Activated T-helper 2 cell treated with anti-CD3 and anti-CD28 coated beads, Interferon-gamma antibody, Interleukin-2, Interleukin-4, amounts not matched to agents 10 μg/mL and 5 μg/mL and 100 μg/mL, durations not matched to agents 14 hours and 24 hours and 36 hours (primary cell): Measurements from ENCODE around the gene TP73. TPM values are rescaled to one million over a fixed set of nuclear protein-coding genes. Genes with fewer than 3 reads are reported as not detected.

Experiments used
- DNase-seq: peaks from one replicate; pipeline ENCODE4 v3.0.0; 2021; ENCODE audit warnings: low spot score
- H3K27ac Mint-ChIP-seq: one replicate; pipeline ENCODE4 v1.8.0; 2021; ENCODE audit warnings: mixed read lengths
- H3K27me3 Mint-ChIP-seq: one replicate; pipeline ENCODE4 v1.8.0; 2021; ENCODE audit warnings: low read depth, mixed read lengths
- H3K36me3 Mint-ChIP-seq: one replicate; pipeline ENCODE4 v1.8.0; 2021; ENCODE audit warnings: low read depth, mixed read lengths
- H3K4me1 Mint-ChIP-seq: one replicate; pipeline ENCODE4 v1.8.0; 2021; ENCODE audit warnings: low read depth, mixed read lengths
- H3K4me3 Mint-ChIP-seq: one replicate; pipeline ENCODE4 v1.8.0; 2021; ENCODE audit warnings: low read depth, mild to moderate bottlenecking, moderate library complexity, mixed read lengths
- H3K9me3 Mint-ChIP-seq: one replicate; pipeline ENCODE4 v1.8.0; 2021; ENCODE audit warnings: mixed read lengths
- intact Hi-C: fragments of 100-400 bp; cut with micrococcal nuclease; formaldehyde crosslinking; loops from one replicate; pipeline ENCODE4 v1.15.1; 2023
- total RNA-seq: library from RNA; stranded (reverse); gene quantifications from 2 replicates; pipeline ENCODE4 v1.2.3, GENCODE V29; 2022

Gene TP73
- total RNA-seq, 1 donor from 2014 or later: 2.5 TPM

DNA sequence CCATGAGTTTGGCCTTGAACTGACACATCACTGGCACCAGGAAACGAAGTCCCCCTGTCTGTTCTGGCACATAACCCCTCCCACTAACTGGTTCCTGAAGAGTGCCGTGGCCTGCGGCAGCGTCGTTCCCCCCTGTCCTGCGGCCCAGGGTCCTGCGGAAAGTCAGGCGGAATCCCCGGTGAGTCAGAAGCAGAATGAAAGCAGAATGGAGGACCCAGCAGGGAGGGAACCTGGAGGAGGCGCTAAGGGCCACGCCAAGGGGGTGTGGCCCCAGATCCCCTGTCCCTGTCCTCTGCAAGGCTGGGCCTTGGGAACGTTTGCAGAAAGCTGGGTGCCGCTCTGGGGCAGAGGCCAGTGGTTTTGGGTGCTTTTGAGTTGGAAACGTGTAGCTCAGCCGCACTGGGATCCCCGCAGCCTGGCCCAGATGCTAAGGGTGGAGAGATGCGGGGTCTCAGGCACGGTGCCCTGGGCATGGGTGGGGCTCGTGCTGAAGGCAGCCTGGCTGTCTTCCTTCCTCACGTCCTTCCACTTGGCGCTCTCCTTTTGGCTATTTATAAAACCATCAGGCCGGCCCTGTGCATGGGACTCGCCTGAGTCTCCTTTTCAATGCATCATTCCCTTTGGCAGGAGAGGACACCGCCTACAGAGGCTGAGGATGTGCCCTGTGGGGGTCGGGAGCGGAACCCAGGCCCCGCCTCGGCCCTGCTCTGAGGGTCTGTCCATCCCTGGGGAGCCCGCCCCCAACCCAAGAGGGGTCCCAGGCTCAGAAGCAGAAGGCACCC lies 36.2 kb downstream of the TP73 start:
- no peaks in the 10 kb centered on the region for H3K27me3 Mint-ChIP-seq
- no peaks in the 10 kb centered on the region for H3K4me1 Mint-ChIP-seq
- no peak overlapping the region for H3K27ac Mint-ChIP-seq
- intact Hi-C loops: no loop called here
- H3K9me3 Mint-ChIP-seq: no peaks in the 10 kb centered on the region
- no peak overlapping the region for H3K4me3 Mint-ChIP-seq
- no peak for DNase-seq
- H3K36me3 Mint-ChIP-seq: no peaks in the 10 kb centered on the region

- no peaks in the 10 kb centered on the region for H3K4me1 Mint-ChIP-seq
- H3K36me3 Mint-ChIP-seq: no peaks in the 10 kb centered on the region
- H3K27ac Mint-ChIP-seq: no peak overlapping the region
- H3K27me3 Mint-ChIP-seq: no peaks in the 10 kb centered on the region
- no peak overlapping the region for H3K4me3 Mint-ChIP-seq
- intact Hi-C loops: no loop called here
- DNase-seq: no peak
- no peaks in the 10 kb centered on the region for H3K9me3 Mint-ChIP-seq
These were observed 36.9 kb downstream of the TP73 start for GRCh38 chr1:3689138-3689750.

GRCh38 chr1:3690282-3691065 lies 38.2 kb downstream of the TP73 start:
- Mint-ChIP-seq H3K4me3 (no peak overlapping the region), H3K9me3 (no peaks in the 10 kb centered on the region), H3K36me3 (no peaks in the 10 kb centered on the region), H3K27ac (no peak overlapping the region), H3K4me1 (no peaks in the 10 kb centered on the region), H3K27me3 (no peaks in the 10 kb centered on the region)
- DNase-seq: no peak
- intact Hi-C loops: no loop called here

GRCh38 chr1:3691421-3692204 lies 39.3 kb downstream of the TP73 start:
- Mint-ChIP-seq H3K27ac (no peak overlapping the region), H3K9me3 (no peaks in the 10 kb centered on the region), H3K4me1 (no peaks in the 10 kb centered on the region), H3K4me3 (no peak overlapping the region), H3K36me3 (no peaks in the 10 kb centered on the region), H3K27me3 (no peaks in the 10 kb centered on the region)
- no peak for DNase-seq
- intact Hi-C loops: no loop called here

GRCh38 chr1:3692598-3692997 lies 40.3 kb downstream of the TP73 start:
- H3K4me3 Mint-ChIP-seq: no peak overlapping the region
- no peak overlapping the region for H3K27ac Mint-ChIP-seq
- no peaks in the 10 kb centered on the region for H3K36me3 Mint-ChIP-seq
- H3K27me3 Mint-ChIP-seq: no peaks in the 10 kb centered on the region
- H3K9me3 Mint-ChIP-seq: no peaks in the 10 kb centered on the region
- no peak for DNase-seq
- H3K4me1 Mint-ChIP-seq: no peaks in the 10 kb centered on the region
- intact Hi-C loops: no loop called here

DNA sequence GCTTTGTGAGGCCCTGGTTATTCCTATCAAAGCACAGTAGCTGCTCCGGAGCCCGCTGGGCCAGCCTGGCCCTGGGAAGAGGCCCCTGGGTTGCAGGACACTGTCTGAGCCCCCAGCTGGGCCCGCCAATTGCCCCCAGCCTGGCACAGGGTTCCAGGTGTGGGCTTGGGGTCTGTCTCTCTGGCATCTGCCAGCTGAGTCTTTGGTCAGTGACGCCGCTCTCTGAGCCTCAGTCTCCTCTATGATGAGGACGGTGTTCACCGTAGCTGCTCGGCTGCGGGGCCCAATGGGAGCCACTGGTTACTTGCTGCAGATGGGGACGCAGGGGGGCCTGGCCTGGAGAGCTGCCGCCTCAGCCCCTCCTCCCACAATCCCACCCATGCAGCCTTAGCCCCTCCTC lies 41.0 kb downstream of the TP73 start:
- intact Hi-C loops: no loop called here
- H3K4me3 Mint-ChIP-seq: no peak overlapping the region
- H3K4me1 Mint-ChIP-seq: no peaks in the 10 kb centered on the region
- no peaks in the 10 kb centered on the region for H3K36me3 Mint-ChIP-seq
- no peak for DNase-seq
- H3K27me3 Mint-ChIP-seq: no peaks in the 10 kb centered on the region
- H3K9me3 Mint-ChIP-seq: no peaks in the 10 kb centered on the region
- H3K27ac Mint-ChIP-seq: no peak overlapping the region

DNA sequence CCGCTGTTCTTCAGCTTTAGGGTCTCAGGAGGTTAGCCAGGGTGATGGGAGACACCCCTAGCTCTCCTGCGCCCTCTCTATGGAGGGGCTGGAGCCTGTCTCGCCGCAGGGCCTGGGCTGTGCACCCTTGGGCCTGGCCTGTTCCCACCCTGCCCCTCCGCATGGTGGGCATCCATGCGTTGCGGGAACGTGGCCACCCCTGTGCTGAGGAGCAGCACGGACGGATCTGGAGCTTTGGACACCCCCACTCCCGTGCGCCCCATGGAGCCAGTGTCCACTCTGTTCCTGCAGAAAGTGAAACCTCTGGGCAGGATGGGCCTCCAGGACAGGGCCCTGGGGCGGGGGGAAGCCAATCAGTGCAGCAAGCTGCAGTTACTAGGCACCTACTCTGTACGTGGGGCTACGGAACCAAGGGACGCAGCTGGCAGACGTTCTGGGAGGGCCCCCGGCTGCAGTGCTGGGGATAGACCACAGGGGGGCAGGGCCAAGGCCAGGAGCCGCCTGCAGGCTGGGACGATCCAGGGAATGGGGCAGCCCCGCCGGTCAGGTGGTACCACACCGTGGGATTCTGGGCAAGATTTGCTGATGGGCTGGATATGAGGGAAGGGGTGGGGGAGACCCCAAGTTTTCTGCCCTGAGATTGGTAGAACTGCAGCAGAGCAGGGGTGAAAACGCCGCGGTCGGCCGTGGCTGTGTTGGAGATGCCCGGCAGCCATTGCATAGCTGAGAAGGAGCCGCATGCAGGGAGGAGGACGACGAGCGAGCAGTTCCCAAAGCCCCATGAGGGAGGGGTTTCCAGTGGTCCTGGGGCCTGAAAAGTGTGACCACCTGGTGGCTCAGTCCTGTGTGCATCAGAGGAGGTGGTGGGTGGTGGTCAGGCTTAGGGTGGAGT lies 43.3 kb downstream of the TP73 start:
- no peak for DNase-seq
- intact Hi-C loops: no loop called here
- no peaks in the 10 kb centered on the region for H3K27me3 Mint-ChIP-seq
- no peaks in the 10 kb centered on the region for H3K9me3 Mint-ChIP-seq
- H3K27ac Mint-ChIP-seq: no peak overlapping the region
- no peak overlapping the region for H3K4me3 Mint-ChIP-seq
- no peaks in the 10 kb centered on the region for H3K4me1 Mint-ChIP-seq
- no peaks in the 10 kb centered on the region for H3K36me3 Mint-ChIP-seq

GRCh38 chr1:3696689-3697088 lies 44.4 kb downstream of the TP73 start:
- no peaks in the 10 kb centered on the region for H3K27me3 Mint-ChIP-seq
- H3K4me1 Mint-ChIP-seq: no peaks in the 10 kb centered on the region
- DNase-seq: no peak
- no peaks in the 10 kb centered on the region for H3K9me3 Mint-ChIP-seq
- intact Hi-C loops: no loop called here
- no peak overlapping the region for H3K27ac Mint-ChIP-seq
- no peaks in the 10 kb centered on the region for H3K36me3 Mint-ChIP-seq
- H3K4me3 Mint-ChIP-seq: no peak overlapping the region

DNA sequence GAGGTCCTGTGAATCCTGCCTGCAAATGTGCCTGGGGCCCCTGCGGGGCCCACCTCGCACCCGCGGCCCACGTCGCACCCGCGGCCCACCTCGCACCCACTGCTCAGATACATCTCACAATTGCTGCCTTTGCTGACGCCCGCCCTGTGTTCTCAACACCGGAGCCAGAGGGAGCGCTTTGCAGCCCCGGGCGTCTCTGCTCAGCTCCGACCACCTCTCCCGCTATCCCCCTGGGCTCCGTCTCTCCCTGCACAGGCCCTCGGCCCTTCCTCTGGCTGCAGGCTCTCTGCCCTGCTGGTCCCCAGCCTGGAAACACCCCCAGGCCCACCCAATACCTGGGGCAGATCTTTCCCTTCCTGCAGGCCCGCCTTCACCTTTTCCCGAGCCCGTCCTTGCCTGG lies 44.8 kb downstream of the TP73 start:
- intact Hi-C loops: no loop called here
- Mint-ChIP-seq H3K27ac (no peak overlapping the region), H3K9me3 (no peaks in the 10 kb centered on the region), H3K36me3 (no peaks in the 10 kb centered on the region), H3K27me3 (no peaks in the 10 kb centered on the region), H3K4me1 (no peaks in the 10 kb centered on the region), H3K4me3 (no peak overlapping the region)
- DNase-seq: no peak

- Mint-ChIP-seq H3K4me3 (no peak overlapping the region), H3K36me3 (no peaks in the 10 kb centered on the region), H3K9me3 (no peaks in the 10 kb centered on the region), H3K27ac (no peak overlapping the region), H3K27me3 (no peaks in the 10 kb centered on the region), H3K4me1 (no peaks in the 10 kb centered on the region)
- intact Hi-C loops: no loop called here
- DNase-seq: no peak
These were observed 45.5 kb downstream of the TP73 start for GRCh38 chr1:3697810-3698209.

- H3K27ac Mint-ChIP-seq: no peak overlapping the region
- H3K4me1 Mint-ChIP-seq: no peaks in the 10 kb centered on the region
- no peaks in the 10 kb centered on the region for H3K27me3 Mint-ChIP-seq
These were observed 46.5 kb downstream of the TP73 start for GRCh38 chr1:3698660-3699408.

More at GRCh38 chr1:3698660-3699408, 46.5 kb downstream of the TP73 start:
- Mint-ChIP-seq H3K9me3 (no peaks in the 10 kb centered on the region), H3K4me3 (no peak overlapping the region), H3K36me3 (no peaks in the 10 kb centered on the region)
- intact Hi-C loops: no loop called here
- no peak for DNase-seq
